Heart left ventricle (tissue), 13 donors: ENCODE data around the gene HEXA.

Experiments
- POLR2A ChIP-seq, 2 donors: fragments of 450-650 bp; IDR thresholded peaks; one replicate each; pipeline ENCODE4 v1.6.1; 2017; ENCODE audit warnings: antibody characterized with exemption in 2 of 2, mild to moderate bottlenecking in 2 of 2, moderate library complexity in 2 of 2
- TF ChIP-seq, protein P1 (sequence below), 12 donors: fragments of 200-600 bp; sonication (generic) in 4 of 12; IDR thresholded peaks; one replicate each; pipeline versions ENCODE4 v1.5.0 to v1.8.0; 2018 to 2022; ENCODE audit warnings: antibody characterized with exemption in 12 of 12, mild to moderate bottlenecking in 5 of 12
- donor health status: ischemic (EF 13 %, LVEDD 7.1; RV severe dilation, severe dysfunction).
- donor health status: DM: no; HTN: yes; CAD: no.
- donor health status: DM: no; HTN: no; CAD: no.
- donor health status: ischemic (EF 25% LVEDD 6.9; RV normal size, moderate dysfunction).
- donor health status: ischemic (EF 25% LVEDD 5.7; RV mildly dilated, moderate dysfunction).
- donor health status: ischemic (EF 35%, LVEDD 5.7; RV mildly dilated, moderate dysfunction).
- donor health status: nonischemic (EF 11% LVEDD 7.7; RV severe dilation, severe dysfunction).
- donor health status: DM: yes; HTN: yes; CAD: no.
- donor health status: PGD.
- donor health status: ischemic (EF 29% LVEDD 5.4; RV normal size, mild dysfunction).
- donor health status: nonischemic (EF 23%, LVEDD 6.1; RV moderate dilation, normal function).

DNA sequence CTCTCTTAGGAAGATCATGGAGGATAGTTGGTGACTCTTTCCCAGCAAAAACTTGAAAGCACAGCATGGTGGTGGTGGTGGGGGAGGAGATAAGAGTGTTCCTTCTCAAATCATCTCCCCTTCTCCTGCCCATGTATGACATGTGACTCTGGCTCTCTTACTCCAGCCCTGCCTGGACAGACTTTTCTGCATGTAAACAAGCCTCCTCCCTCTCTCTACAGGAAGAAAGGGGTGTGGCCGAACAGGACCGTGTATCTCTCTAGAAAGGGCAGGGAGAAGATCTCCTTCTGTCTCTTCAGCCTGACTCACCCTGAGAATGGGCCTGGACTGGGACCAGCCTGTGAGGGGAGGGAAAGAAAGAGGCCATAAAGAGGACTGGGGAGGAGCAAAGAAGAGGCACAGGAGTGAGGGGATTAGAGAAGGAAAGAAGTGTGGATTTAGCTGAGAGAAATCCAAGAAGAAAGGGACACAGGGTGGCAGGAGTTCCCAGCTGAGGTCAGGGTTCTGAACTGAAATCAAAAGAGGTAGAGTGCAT is 57.3 kb downstream of the HEXA start:
- TF ChIP-seq, protein P1, sequence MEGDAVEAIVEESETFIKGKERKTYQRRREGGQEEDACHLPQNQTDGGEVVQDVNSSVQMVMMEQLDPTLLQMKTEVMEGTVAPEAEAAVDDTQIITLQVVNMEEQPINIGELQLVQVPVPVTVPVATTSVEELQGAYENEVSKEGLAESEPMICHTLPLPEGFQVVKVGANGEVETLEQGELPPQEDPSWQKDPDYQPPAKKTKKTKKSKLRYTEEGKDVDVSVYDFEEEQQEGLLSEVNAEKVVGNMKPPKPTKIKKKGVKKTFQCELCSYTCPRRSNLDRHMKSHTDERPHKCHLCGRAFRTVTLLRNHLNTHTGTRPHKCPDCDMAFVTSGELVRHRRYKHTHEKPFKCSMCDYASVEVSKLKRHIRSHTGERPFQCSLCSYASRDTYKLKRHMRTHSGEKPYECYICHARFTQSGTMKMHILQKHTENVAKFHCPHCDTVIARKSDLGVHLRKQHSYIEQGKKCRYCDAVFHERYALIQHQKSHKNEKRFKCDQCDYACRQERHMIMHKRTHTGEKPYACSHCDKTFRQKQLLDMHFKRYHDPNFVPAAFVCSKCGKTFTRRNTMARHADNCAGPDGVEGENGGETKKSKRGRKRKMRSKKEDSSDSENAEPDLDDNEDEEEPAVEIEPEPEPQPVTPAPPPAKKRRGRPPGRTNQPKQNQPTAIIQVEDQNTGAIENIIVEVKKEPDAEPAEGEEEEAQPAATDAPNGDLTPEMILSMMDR (IDR thresholded peaks at IDR 0.05) = no peak
- no peak for TF ChIP-seq POLR2A (IDR thresholded peaks at IDR 0.05)
